OCI-LY1 (cell line): Measurements from ENCODE around the gene ADGRL1.
"Not testable (repeated sequence)": the region's sequence is repeated elsewhere in the genome, so short reads cannot be mapped to it uniquely, and the experiment has no call there.

Source experiments
- H2AFZ ChIP-seq: fragments of 200-600 bp; sonication (generic), shearing (Covaris generic); 2 replicates; pipeline ENCODE4 v1.6.0; 2014; ENCODE audit warnings: antibody characterized with exemption, mild to moderate bottlenecking, low read length
- H3F3A ChIP-seq: fragments of 200-600 bp; sonication (generic), shearing (Covaris generic); 2 replicates; pipeline ENCODE4 v1.6.0; 2014; ENCODE audit warnings: mild to moderate bottlenecking, antibody characterized with exemption, low read length, moderate library complexity; ENCODE audit not compliant: insufficient read depth
- H3K27ac ChIP-seq: fragments of 200-600 bp; sonication (generic); 2 replicates; pipeline ENCODE4 v1.5.1; 2014; ENCODE audit warnings: low read length, mixed run types, mild to moderate bottlenecking, low read depth; ENCODE audit not compliant: poor library complexity, severe bottlenecking
- H3K27me3 ChIP-seq: fragments of 200-600 bp; sonication (generic); 2 replicates; pipeline ENCODE4 v1.6.0; 2014; ENCODE audit warnings: antibody characterized with exemption, mild to moderate bottlenecking, low read length, moderate library complexity; ENCODE audit not compliant: insufficient read depth
- H3K36me3 ChIP-seq: fragments of 200-600 bp; sonication (generic); 2 replicates; pipeline ENCODE4 v1.6.1; 2014; ENCODE audit warnings: mild to moderate bottlenecking, antibody characterized with exemption, low read length, moderate library complexity, mixed read lengths; ENCODE audit not compliant: insufficient read depth
- H3K4me1 ChIP-seq: fragments of 200-600 bp; sonication (generic); 2 replicates; pipeline ENCODE4 v1.5.1; 2014; ENCODE audit warnings: mild to moderate bottlenecking, low read length, moderate library complexity; ENCODE audit not compliant: insufficient read depth, severe bottlenecking
- H3K4me2 ChIP-seq: fragments of 200-600 bp; sonication (generic), shearing (Covaris generic); 2 replicates; pipeline ENCODE4 v1.6.1; 2014; ENCODE audit warnings: low read length
- H3K4me3 ChIP-seq: fragments of 200-600 bp; sonication (generic); 2 replicates; pipeline ENCODE4 v1.5.1; 2014; ENCODE audit warnings: low read length, low read depth, mild to moderate bottlenecking, mixed read lengths; ENCODE audit not compliant: poor library complexity, severe bottlenecking
- H3K79me2 ChIP-seq: fragments of 200-600 bp; shearing (Covaris generic); 2 replicates; pipeline ENCODE4 v1.6.1; 2016; ENCODE audit warnings: mixed run types, low read length, mixed read lengths; ENCODE audit not compliant: insufficient read depth
- H3K9ac ChIP-seq: fragments of 200-600 bp; sonication (generic), shearing (Covaris generic); 2 replicates; pipeline ENCODE4 v1.6.1; 2014; ENCODE audit warnings: mild to moderate bottlenecking, low read length, mixed read lengths
- H3K9me2 ChIP-seq: fragments of 200-600 bp; sonication (generic), shearing (Covaris generic); 2 replicates; pipeline ENCODE4 v1.6.1; 2014; ENCODE audit warnings: low read depth, mild to moderate bottlenecking, low read length, mixed read lengths
- H3K9me3 ChIP-seq: fragments of 200-600 bp; shearing (Covaris generic); 2 replicates; pipeline ENCODE4 v1.6.1; 2014; ENCODE audit warnings: low read length, mixed read lengths
- H4K20me1 ChIP-seq: fragments of 200-600 bp; sonication (generic), shearing (Covaris generic); 2 replicates; pipeline ENCODE4 v1.6.0; 2016; ENCODE audit warnings: mild to moderate bottlenecking, low read length; ENCODE audit not compliant: insufficient read depth
- EZH2 ChIP-seq: fragments of 200-600 bp; sonication (generic), shearing (Covaris generic); IDR thresholded peaks from 2 replicates; pipeline ENCODE4 v1.8.0; 2017; ENCODE audit warnings: borderline replicate concordance, mixed run types, mild to moderate bottlenecking, antibody characterized with exemption, low read length, moderate library complexity, mixed read lengths
- TF ChIP-seq, protein P1 (sequence below): fragments of 200-600 bp; sonication (generic), shearing (Covaris generic); IDR thresholded peaks from 2 replicates; pipeline ENCODE4 v1.5.1; 2017; ENCODE audit warnings: mild to moderate bottlenecking, antibody characterized with exemption, low read length, moderate library complexity, mixed read lengths

The ADGRL1 gene

DNA sequence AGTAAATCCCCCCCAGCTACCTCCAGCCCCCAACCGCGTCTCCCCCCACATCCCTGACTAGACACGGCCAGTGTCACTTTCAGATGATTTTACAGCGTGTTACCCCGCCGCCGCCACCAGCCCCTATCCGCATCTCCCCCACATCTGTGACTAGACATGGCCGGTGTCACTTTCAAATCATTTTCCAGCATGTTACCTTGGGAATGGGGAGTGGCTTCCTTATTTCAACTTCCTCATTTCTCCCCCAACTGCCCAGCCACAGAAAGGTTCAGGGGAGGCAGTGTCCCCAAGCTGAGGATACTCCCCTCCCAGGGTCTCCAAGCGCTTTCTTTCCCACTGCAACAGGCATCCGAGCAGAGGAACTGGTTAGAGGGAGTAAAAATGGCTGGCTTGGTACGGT, 18.4 kb downstream of the ADGRL1 start:
- TF ChIP-seq EZH2 = no peak
- TF ChIP-seq, protein P1, sequence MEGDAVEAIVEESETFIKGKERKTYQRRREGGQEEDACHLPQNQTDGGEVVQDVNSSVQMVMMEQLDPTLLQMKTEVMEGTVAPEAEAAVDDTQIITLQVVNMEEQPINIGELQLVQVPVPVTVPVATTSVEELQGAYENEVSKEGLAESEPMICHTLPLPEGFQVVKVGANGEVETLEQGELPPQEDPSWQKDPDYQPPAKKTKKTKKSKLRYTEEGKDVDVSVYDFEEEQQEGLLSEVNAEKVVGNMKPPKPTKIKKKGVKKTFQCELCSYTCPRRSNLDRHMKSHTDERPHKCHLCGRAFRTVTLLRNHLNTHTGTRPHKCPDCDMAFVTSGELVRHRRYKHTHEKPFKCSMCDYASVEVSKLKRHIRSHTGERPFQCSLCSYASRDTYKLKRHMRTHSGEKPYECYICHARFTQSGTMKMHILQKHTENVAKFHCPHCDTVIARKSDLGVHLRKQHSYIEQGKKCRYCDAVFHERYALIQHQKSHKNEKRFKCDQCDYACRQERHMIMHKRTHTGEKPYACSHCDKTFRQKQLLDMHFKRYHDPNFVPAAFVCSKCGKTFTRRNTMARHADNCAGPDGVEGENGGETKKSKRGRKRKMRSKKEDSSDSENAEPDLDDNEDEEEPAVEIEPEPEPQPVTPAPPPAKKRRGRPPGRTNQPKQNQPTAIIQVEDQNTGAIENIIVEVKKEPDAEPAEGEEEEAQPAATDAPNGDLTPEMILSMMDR = no peak
- Histone ChIP-seq H3K9me3 (no peaks in the 10 kb centered on the region), H3K9ac (no peak overlapping the region), H4K20me1 (no peaks in the 10 kb centered on the region), H3K4me2 (no peak overlapping the region), H3K4me3 (no peak overlapping the region), H3K9me2 (no peaks in the 10 kb centered on the region), H2AFZ (no peak overlapping the region), H3K27me3 (peaks cover 4% of the 10 kb centered on the region; the same call in 1 of the 2 replicates), H3K27ac (no peak overlapping the region), H3F3A (no peaks in the 10 kb centered on the region), H3K36me3 (no peaks in the 10 kb centered on the region), H3K4me1 (no peaks in the 10 kb centered on the region), H3K79me2 (no peaks in the 10 kb centered on the region)

- not testable (repeated sequence) for H3F3A ChIP-seq, H3K27ac ChIP-seq, H3K4me3 ChIP-seq, H3K4me2 ChIP-seq, H3K4me1 ChIP-seq, H3K9me3 ChIP-seq, H3K9ac ChIP-seq, H4K20me1 ChIP-seq, H3K27me3 ChIP-seq, H3K9me2 ChIP-seq, H3K79me2 ChIP-seq, H2AFZ ChIP-seq, H3K36me3 ChIP-seq
These were observed 19.3 kb downstream of the ADGRL1 start for GRCh38 chr19:14186684-14187083.

- H3K4me2 ChIP-seq, H3K4me1 ChIP-seq: not testable (repeated sequence)
These were observed 20.3 kb downstream of the ADGRL1 start for GRCh38 chr19:14185691-14186090.

GRCh38 chr19:14185158-14185557, 20.8 kb downstream of the ADGRL1 start:
- Histone ChIP-seq H3K9ac (no peak overlapping the region), H3K79me2 (no peaks in the 10 kb centered on the region), H3K4me2 (no peak overlapping the region), H3K9me3 (no peaks in the 10 kb centered on the region), H3K27me3 (peaks cover 4% of the 10 kb centered on the region; the same call in 1 of the 2 replicates), H3K27ac (no peak overlapping the region), H3F3A (no peaks in the 10 kb centered on the region), H3K9me2 (no peaks in the 10 kb centered on the region), H2AFZ (no peak overlapping the region), H3K4me1 (no peaks in the 10 kb centered on the region), H3K36me3 (no peaks in the 10 kb centered on the region), H4K20me1 (no peaks in the 10 kb centered on the region), H3K4me3 (no peak overlapping the region)
- no peak for TF ChIP-seq EZH2
- TF ChIP-seq, protein P1 = no peak

More at GRCh38 chr19:14185691-14186090, 20.3 kb downstream of the ADGRL1 start:
- not testable (repeated sequence) for H3K4me3 ChIP-seq, H2AFZ ChIP-seq, H3K36me3 ChIP-seq, H3K27ac ChIP-seq, H3F3A ChIP-seq, H3K9me2 ChIP-seq, H3K9me3 ChIP-seq, H4K20me1 ChIP-seq, H3K9ac ChIP-seq, H3K79me2 ChIP-seq, H3K27me3 ChIP-seq
